Keratinocyte (primary cell): ENCODE measurements around the gene MUC6. TPM values are rescaled to one million over a fixed set of nuclear protein-coding genes. Genes with fewer than 3 reads are reported as not detected.

Source experiments
- DNase-seq: peaks from one replicate; pipeline ENCODE4 v3.0.0-alpha.2; 2011; ENCODE audit warnings: low read depth, missing footprints, low spot score
- FAIRE-seq: peaks from 2 replicates; lab custom pipeline; 2011; peaks lifted over from hg19 to GRCh38; lab: Jason Lieb, UNC
- H2AFZ ChIP-seq: 2 replicates; pipeline ENCODE4 v1.6.0; 2012; ENCODE audit warnings: low read length, control low read depth, inconsistent platforms; ENCODE audit not compliant: control insufficient read depth
- H3K27ac ChIP-seq: 2 replicates; pipeline ENCODE4 v1.5.1; 2011; ENCODE audit warnings: low read length; ENCODE audit not compliant: control insufficient read depth, insufficient read depth
- H3K27me3 ChIP-seq: 3 replicates; pipeline ENCODE4 v1.6.0; 2011; ENCODE audit warnings: low read length; ENCODE audit not compliant: control insufficient read depth, insufficient read depth; ENCODE audit errors: extremely low read depth
- H3K36me3 ChIP-seq, 2 experiments: 2 replicates in 1 of 2; 3 replicates in 1 of 2; pipeline ENCODE4 v1.5.1; 2011; ENCODE audit warnings: low read length in 2 of 2, mild to moderate bottlenecking in 1 of 2; ENCODE audit not compliant: control insufficient read depth in 2 of 2, insufficient read depth in 2 of 2; ENCODE audit errors: extremely low read depth in 1 of 2
- H3K4me1 ChIP-seq: 3 replicates; pipeline ENCODE4 v1.5.1; 2011; ENCODE audit warnings: low read length; ENCODE audit not compliant: control insufficient read depth, insufficient read depth; ENCODE audit errors: extremely low read depth
- H3K4me2 ChIP-seq: 3 replicates; pipeline ENCODE4 v1.6.0; 2011; ENCODE audit warnings: low read depth, low read length; ENCODE audit not compliant: control insufficient read depth, insufficient read depth; ENCODE audit errors: extremely low read depth
- H3K4me3 ChIP-seq, 3 experiments: fragments of 200-600 bp in 1 of 3; sonication (generic) in 1 of 3; 2 replicates in 2 of 3; 3 replicates in 1 of 3; pipeline ENCODE4 v1.5.1; 2011 to 2016; ENCODE audit warnings: low read length in 3 of 3, mild to moderate bottlenecking in 3 of 3, control low read depth in 2 of 3, inconsistent platforms in 1 of 3, low read depth in 1 of 3, mixed read lengths in 1 of 3, mixed run types in 1 of 3, moderate library complexity in 1 of 3; ENCODE audit not compliant: control insufficient read depth in 2 of 3, insufficient read depth in 2 of 3; ENCODE audit errors: extremely low read depth in 1 of 3
- H3K79me2 ChIP-seq: 2 replicates; pipeline ENCODE4 v1.6.0; 2012; ENCODE audit warnings: low read length; ENCODE audit not compliant: control insufficient read depth, insufficient read depth
- H3K9ac ChIP-seq: 3 replicates; pipeline ENCODE4 v1.6.0; 2011; ENCODE audit warnings: low read length; ENCODE audit not compliant: control insufficient read depth, insufficient read depth; ENCODE audit errors: extremely low read depth
- H3K9me1 ChIP-seq: 3 replicates; pipeline ENCODE4 v1.6.0; 2011; ENCODE audit warnings: low read length; ENCODE audit not compliant: control insufficient read depth, insufficient read depth; ENCODE audit errors: extremely low read depth
- H3K9me3 ChIP-seq: 2 replicates; pipeline ENCODE4 v1.5.1; 2012; ENCODE audit warnings: low read depth, low read length; ENCODE audit not compliant: control insufficient read depth
- H4K20me1 ChIP-seq: 3 replicates; pipeline ENCODE4 v1.6.0; 2011; ENCODE audit warnings: low read length; ENCODE audit not compliant: control insufficient read depth, insufficient read depth; ENCODE audit errors: extremely low read depth
- EZH2 ChIP-seq: IDR thresholded peaks from one replicate; pipeline ENCODE4 v1.6.1; 2012; ENCODE audit warnings: inconsistent platforms, mild to moderate bottlenecking, low read length, moderate library complexity
- dilution Hi-C: fragments of 300-500 bp; cut with MboI; formaldehyde crosslinking; loops from one replicate; pipeline ENCODE4 v1.7.0; 2020; ENCODE audit warnings: low sequenced_read_pairs; ENCODE audit not compliant: extremely low pct_ligation_motif_present
- polyA plus RNA-seq, 5 experiments: library from polyadenylated mRNA; depleted of rRNA in 3 of 5; stranded (reverse) in 3 of 5; stranded (forward) in 1 of 5; unstranded in 1 of 5; fragments of >200 nt; gene quantifications; 1 replicate in 1 of 5; 2 replicates in 3 of 5; 3 replicates in 1 of 5; pipeline versions ENCODE4 v1.2.1 to v1.2.3, GENCODE V29; 2011 to 2012; ENCODE audit warnings: missing spikeins in 2 of 5, low read depth in 1 of 5, low replicate concordance in 1 of 5
- TF ChIP-seq, protein P1 (sequence below), 3 experiments: IDR thresholded peaks in 1 of 3; conservative IDR thresholded peaks in 1 of 3; optimal IDR thresholded peaks in 1 of 3; 2 replicates in 2 of 3; 3 replicates in 1 of 3; pipeline versions ENCODE3 to v1.5.1; 2011; ENCODE audit warnings: low read length in 3 of 3, mild to moderate bottlenecking in 3 of 3, moderate library complexity in 2 of 3, control low read depth in 1 of 3, inconsistent platforms in 1 of 3; ENCODE audit not compliant: insufficient read depth in 2 of 3; ENCODE audit errors: extremely low read depth in 1 of 3

The MUC6 gene
- polyA plus RNA-seq, 1 donor (not counting 4 experiments of a cell fraction or from before 2014, with no cell fraction given) = not detected

DNA sequence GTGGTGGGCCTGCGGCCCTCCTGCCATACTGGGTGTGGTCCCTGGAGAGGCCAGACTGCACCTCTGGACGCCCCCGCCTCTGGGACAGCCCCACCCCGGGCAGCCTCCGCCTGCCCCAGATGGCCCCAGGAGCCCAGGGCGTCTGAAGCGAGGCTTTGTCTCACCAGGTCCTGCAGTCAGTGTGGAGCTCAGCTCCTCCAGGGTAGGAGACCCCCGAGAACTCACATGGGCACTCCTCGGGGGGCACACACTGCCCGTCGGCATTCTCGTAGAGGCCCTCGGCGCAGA lies 10.4 kb downstream of the MUC6 start:
- Histone ChIP-seq H3K4me1 (no peaks in the 10 kb centered on the region), H3K9me3 (no peaks in the 10 kb centered on the region), H2AFZ (no peak overlapping the region), H3K9me1 (no peaks in the 10 kb centered on the region), H3K36me3 (peaks cover 0 to 2% of the 10 kb centered on the region in 2 experiments), H3K27ac (no peak overlapping the region), H3K27me3 (peaks cover 4% of the 10 kb centered on the region), H3K9ac (no peak overlapping the region), H3K79me2 (no peaks in the 10 kb centered on the region), H3K4me2 (no peak overlapping the region), H3K4me3 (no peak overlapping the region), H4K20me1 (no peaks in the 10 kb centered on the region)
- dilution Hi-C loops = no loop called here
- TF ChIP-seq, protein P1, sequence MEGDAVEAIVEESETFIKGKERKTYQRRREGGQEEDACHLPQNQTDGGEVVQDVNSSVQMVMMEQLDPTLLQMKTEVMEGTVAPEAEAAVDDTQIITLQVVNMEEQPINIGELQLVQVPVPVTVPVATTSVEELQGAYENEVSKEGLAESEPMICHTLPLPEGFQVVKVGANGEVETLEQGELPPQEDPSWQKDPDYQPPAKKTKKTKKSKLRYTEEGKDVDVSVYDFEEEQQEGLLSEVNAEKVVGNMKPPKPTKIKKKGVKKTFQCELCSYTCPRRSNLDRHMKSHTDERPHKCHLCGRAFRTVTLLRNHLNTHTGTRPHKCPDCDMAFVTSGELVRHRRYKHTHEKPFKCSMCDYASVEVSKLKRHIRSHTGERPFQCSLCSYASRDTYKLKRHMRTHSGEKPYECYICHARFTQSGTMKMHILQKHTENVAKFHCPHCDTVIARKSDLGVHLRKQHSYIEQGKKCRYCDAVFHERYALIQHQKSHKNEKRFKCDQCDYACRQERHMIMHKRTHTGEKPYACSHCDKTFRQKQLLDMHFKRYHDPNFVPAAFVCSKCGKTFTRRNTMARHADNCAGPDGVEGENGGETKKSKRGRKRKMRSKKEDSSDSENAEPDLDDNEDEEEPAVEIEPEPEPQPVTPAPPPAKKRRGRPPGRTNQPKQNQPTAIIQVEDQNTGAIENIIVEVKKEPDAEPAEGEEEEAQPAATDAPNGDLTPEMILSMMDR (optimal IDR thresholded peaks at IDR 0.05 in 1 of 3, IDR thresholded peaks at IDR 0.05 in 1 of 3, conservative IDR thresholded peaks at IDR 0.05 in 1 of 3; ENCODE audit: extremely low read depth in 1 of 3, insufficient read depth in 2 of 3, low read length in 3 of 3) = no peak
- no peak for TF ChIP-seq EZH2
- no peak for DNase-seq
- FAIRE-seq = no peak

DNA sequence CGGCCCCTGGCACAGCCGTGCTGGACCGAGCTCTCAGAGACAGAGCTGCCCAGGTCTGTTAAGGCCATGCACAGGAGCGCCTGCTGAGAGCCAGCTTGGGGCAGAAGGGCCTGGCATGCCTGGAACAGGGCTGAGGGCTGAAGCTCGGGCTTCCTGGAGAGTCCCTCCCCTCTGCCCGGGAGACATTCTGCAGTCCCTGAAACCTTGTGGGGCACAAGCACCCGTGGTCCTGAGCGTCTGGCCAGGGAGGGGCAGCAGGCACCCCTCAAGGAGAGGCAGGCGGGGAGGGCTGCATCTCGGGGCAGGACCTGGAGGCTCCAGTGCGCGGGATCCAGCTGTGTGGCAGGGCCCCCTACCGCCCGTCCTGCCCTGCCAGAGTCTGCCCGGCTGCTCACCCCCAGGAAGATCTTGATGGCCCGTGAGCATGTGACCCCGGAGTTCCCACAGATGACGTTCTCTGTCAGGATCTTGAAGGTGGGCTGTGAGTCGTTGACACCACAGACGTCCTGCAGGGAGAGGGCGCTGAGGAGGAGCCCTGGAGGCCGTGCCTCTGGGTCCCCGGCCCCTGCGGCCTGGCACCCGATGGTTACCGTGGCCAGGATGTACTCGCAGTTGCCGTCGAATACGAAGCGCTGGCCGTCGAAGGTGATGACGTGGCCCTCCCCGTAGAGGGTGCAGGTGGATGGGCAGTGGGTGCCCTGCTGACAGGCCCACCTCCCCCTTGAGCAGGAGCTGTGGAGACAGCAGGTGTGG lies 10.9 kb downstream of the MUC6 start:
- H3K36me3 ChIP-seq = peaks cover 0 to 2% of the 10 kb centered on the region in 2 experiments
- H3K9ac ChIP-seq = no peak overlapping the region
- no peaks in the 10 kb centered on the region for H4K20me1 ChIP-seq
- H2AFZ ChIP-seq = no peak overlapping the region
- dilution Hi-C loops = no loop called here
- DNase-seq = no peak
- H3K4me3 ChIP-seq = no peak overlapping the region
- H3K9me3 ChIP-seq = no peaks in the 10 kb centered on the region
- H3K27me3 ChIP-seq = peaks cover 4% of the 10 kb centered on the region
- FAIRE-seq = no peak
- H3K27ac ChIP-seq = no peak overlapping the region
- H3K4me1 ChIP-seq = no peaks in the 10 kb centered on the region
- no peaks in the 10 kb centered on the region for H3K79me2 ChIP-seq
- H3K9me1 ChIP-seq = no peaks in the 10 kb centered on the region
- TF ChIP-seq EZH2 = no peak
- TF ChIP-seq, protein P1 (optimal IDR thresholded peaks at IDR 0.05 in 1 of 3, IDR thresholded peaks at IDR 0.05 in 1 of 3, conservative IDR thresholded peaks at IDR 0.05 in 1 of 3; ENCODE audit: extremely low read depth in 1 of 3, insufficient read depth in 2 of 3, low read length in 3 of 3) = no peak
- H3K4me2 ChIP-seq = no peak overlapping the region
